ENCODE results near the gene DLG2. TPM values are rescaled to one million over a fixed set of nuclear protein-coding genes. Genes with fewer than 3 reads are reported as not detected.

DLG2 gene
- total RNA-seq, 1 donor from 2014 or later: 2.1 TPM

- H3K9me3 Mint-ChIP-seq: peaks cover 4% of the 10 kb centered on the region
- no peaks in the 10 kb centered on the region for H3K27me3 Mint-ChIP-seq (ENCODE audit: low read depth)
- H3K36me3 Mint-ChIP-seq (ENCODE audit: low read depth): no peaks in the 10 kb centered on the region
- DNase-seq (ENCODE audit: low read depth, low spot score): no peak
- no peak overlapping the region for H3K4me3 Mint-ChIP-seq
- peaks cover 24% of the 10 kb centered on the region for H3K4me1 Mint-ChIP-seq
- no peak for TF ChIP-seq CTCF (conservative IDR thresholded peaks at IDR 0.05)
- H3K27ac Mint-ChIP-seq (ENCODE audit: unreplicated experiment): peak overlapping the region; percentile 78
These were observed 87.0 kb downstream of the DLG2 start for GRCh38 chr11:85540181-85540580.

GRCh38 chr11:85539740-85540139, 87.4 kb downstream of the DLG2 start:
- DNase-seq (ENCODE audit: low read depth, low spot score): no peak
- H3K4me3 Mint-ChIP-seq: no peak overlapping the region

GRCh38 chr11:85539029-85539689, 88.0 kb downstream of the DLG2 start:
- no peak for TF ChIP-seq CTCF (conservative IDR thresholded peaks at IDR 0.05)
- DNase-seq (ENCODE audit: low read depth, low spot score): no peak
- no peak overlapping the region for H3K27ac Mint-ChIP-seq (ENCODE audit: unreplicated experiment)
- H3K36me3 Mint-ChIP-seq (ENCODE audit: low read depth): peaks cover 3% of the 10 kb centered on the region
- H3K4me3 Mint-ChIP-seq: no peak overlapping the region
- H3K9me3 Mint-ChIP-seq: peaks cover 8% of the 10 kb centered on the region
- no peaks in the 10 kb centered on the region for H3K27me3 Mint-ChIP-seq (ENCODE audit: low read depth)
- H3K4me1 Mint-ChIP-seq: peaks cover 24% of the 10 kb centered on the region

More at GRCh38 chr11:85539740-85540139, 87.4 kb downstream of the DLG2 start:
- TF ChIP-seq CTCF (conservative IDR thresholded peaks at IDR 0.05): no peak
- peaks cover 3% of the 10 kb centered on the region for H3K36me3 Mint-ChIP-seq (ENCODE audit: low read depth)
- peaks cover 7% of the 10 kb centered on the region for H3K9me3 Mint-ChIP-seq
- H3K27me3 Mint-ChIP-seq (ENCODE audit: low read depth): no peaks in the 10 kb centered on the region
- H3K4me1 Mint-ChIP-seq: peaks cover 24% of the 10 kb centered on the region
- no peak overlapping the region for H3K27ac Mint-ChIP-seq (ENCODE audit: unreplicated experiment)

GRCh38 chr11:85536438-85536837, 90.7 kb downstream of the DLG2 start:
- DNase-seq (ENCODE audit: low read depth, low spot score): no peak
- no peak overlapping the region for H3K27ac Mint-ChIP-seq (ENCODE audit: unreplicated experiment)
- no peaks in the 10 kb centered on the region for H3K27me3 Mint-ChIP-seq (ENCODE audit: low read depth)
- no peak for TF ChIP-seq CTCF (conservative IDR thresholded peaks at IDR 0.05)
- peaks cover 4% of the 10 kb centered on the region for H3K9me3 Mint-ChIP-seq
- peaks cover 3% of the 10 kb centered on the region for H3K36me3 Mint-ChIP-seq (ENCODE audit: low read depth)
- H3K4me1 Mint-ChIP-seq: peaks cover 15% of the 10 kb centered on the region
- H3K4me3 Mint-ChIP-seq: no peak overlapping the region

- Mint-ChIP-seq H3K9me3 (peaks cover 4% of the 10 kb centered on the region), H3K36me3 (ENCODE audit: low read depth) (peaks cover 3% of the 10 kb centered on the region), H3K27me3 (ENCODE audit: low read depth) (no peaks in the 10 kb centered on the region), H3K4me3 (no peak overlapping the region), H3K4me1 (peaks cover 1% of the 10 kb centered on the region), H3K27ac (ENCODE audit: unreplicated experiment) (no peak overlapping the region)
- no peak for TF ChIP-seq CTCF (conservative IDR thresholded peaks at IDR 0.05)
- no peak for DNase-seq (ENCODE audit: low read depth, low spot score)
These were observed 92.3 kb downstream of the DLG2 start for GRCh38 chr11:85534806-85535205.
